A549 treated with AZD9567 at 1 μM for 4 hours (cell line): ENCODE results near the gene HNRNPD. TPM values are rescaled to one million over a fixed set of nuclear protein-coding genes. Genes with fewer than 3 reads are reported as not detected.

ENCODE experiments used
- total RNA-seq: library from RNA; stranded (reverse); fragments of 200-300 nt; extraction: Qiagen RNA extraction; gene quantifications from 5 replicates; pipeline ENCODE4 v1.2.3, GENCODE V29; 2022; ENCODE audit not compliant: insufficient read depth

HNRNPD gene
- 210 to 262 TPM (median 211 TPM) in 5 replicates for total RNA-seq

GRCh38 chr4:82373816-82374625, at the start of gene HNRNPD:
Gene HNRNPD (minus strand): TSS chr4:82373991. CDS start chr4:82373678, 313 bp downstream.

Other genes starting within 250 kb of the HNRNPD start
- gene HNRNPDL, start 56.5 kb upstream of the HNRNPD start, total RNA-seq: 181 to 336 TPM (median 244 TPM) in 5 replicates
- gene ENOPH1, start 56.6 kb upstream of the HNRNPD start, total RNA-seq: 27.6 to 35.8 TPM (median 32.1 TPM) in 5 replicates
- 0.65 to 1.6 TPM (median 1.1 TPM) in 5 replicates for gene TMEM150C, start 188.0 kb upstream of the HNRNPD start, total RNA-seq